ENCODE data around the gene KRABD2.

KRABD2 gene

GRCh38 chr17:8409966-8410882, 33.7 kb upstream of the KRABD2 start:
- ChIA-PET POLR2A (interaction anchor here (0.7 kb wide), 1 partner anchor 71 kb away, joined by 3 read pairs; no protein-coding TSS in a partner anchor), SMC1A (ENCODE audit: uncharacterized antibody, unreplicated experiment) (interaction anchor here (0.5 to 1.8 kb wide), 24 partner anchors 11 to 1149 kb away, joined by 3 to 20 read pairs (median 4); no protein-coding TSS in a partner anchor), CTCF (interaction anchor here (0.6 to 3.3 kb wide), 32 partner anchors 9 to 1145 kb away, joined by 3 to 67 read pairs (median 4); partner anchors contain the start of genes NDEL1 and RNF222), RAD21 (ENCODE audit: unreplicated experiment) (interaction anchor here (0.8 to 2.1 kb wide), 12 partner anchors 16 to 587 kb away, joined by 3 to 34 read pairs (median 4); partner anchors contain the start of gene NDEL1)
- intact Hi-C loops (cut with micrococcal nuclease; ENCODE audit: unreplicated experiment) (loop anchor here (1.0 to 10.0 kb wide), 3 partner anchors 336 to 485 kb away; no protein-coding TSS in a partner anchor), in situ Hi-C loops (cut with MboI) (loop anchor here (5.0 to 10.0 kb wide), 2 partner anchors 337 to 605 kb away; no protein-coding TSS in a partner anchor)
- H3K79me2 ChIP-seq (ENCODE audit: control insufficient read depth, insufficient read depth, low read length): no peaks in the 10 kb centered on the region
- DNase-seq (ENCODE audit: low read depth, low spot score) (peak; percentile 17), ATAC-seq (peak; percentile 90), FAIRE-seq (peak; percentile 81)
- no peaks in the 10 kb centered on the region for H3K36me3 ChIP-seq (ENCODE audit: control insufficient read depth in 2 of 2, insufficient read depth in 2 of 2, low read length in 1 of 2)
- no peak overlapping the region; the same call in 1 of the 2 replicates for H2AFZ ChIP-seq (ENCODE audit: control insufficient read depth, low read depth, low read length)
- H3K27me3 ChIP-seq (replicated peaks in 1 of 2; ENCODE audit: control insufficient read depth in 2 of 2, insufficient read depth in 2 of 2, low read length in 1 of 2): peaks cover 0 to 4% of the 10 kb centered on the region in 2 experiments; a peak in 3 of 4 replicates
- 9% methylated on average over 18 of the region's 19 CpGs for WGBS (ENCODE audit: insufficient coverage, insufficient replicate concordance, low lambda C conversion rate, missing lambda C conversion rate)
- no TSS peak for BruUV-seq (replicated peaks)
- H3K9ac ChIP-seq (ENCODE audit: control insufficient read depth, insufficient read depth, low read length): no peak overlapping the region
- TF ChIP-seq RUNX3 (IDR thresholded peaks at IDR 0.05; ENCODE audit: low read length) (peak; percentile 52), CTCF (IDR thresholded peaks at IDR 0.05 in 2 of 3, conservative IDR thresholded peaks at IDR 0.05 in 1 of 3; ENCODE audit: control insufficient read depth in 2 of 3, extremely low read depth in 1 of 3, insufficient read depth in 1 of 3, low read depth in 3 of 3, low read length in 3 of 3) (peak; percentile 82 to 87 (median 83)), EP300 (IDR thresholded peaks at IDR 0.05; ENCODE audit: borderline replicate concordance in 1 of 2, control insufficient read depth in 1 of 2, low read depth in 2 of 2, low read length in 2 of 2) (0 out of 4 replicates have a peak, but pooled peaks of 1 of the 2 experiments have one; percentile 15), IRF4 (IDR thresholded peaks at IDR 0.05; ENCODE audit: low read depth, low read length) (0 out of 2 replicates have a peak, but pooled peaks have one; percentile 52), IKZF2 (IDR thresholded peaks at IDR 0.05) (0 out of 4 replicates have a peak, but pooled peaks of 1 of the 2 experiments have one; percentile 11), ZSCAN29 (IDR thresholded peaks at IDR 0.05) (no peak), SMC3 (IDR thresholded peaks at IDR 0.05; ENCODE audit: borderline replicate concordance, low read length) (peak; percentile 83), RAD21 (IDR thresholded peaks at IDR 0.05; ENCODE audit: insufficient read depth, low read depth, low read length) (peak; percentile 71)
- TF ChIP-seq, protein P1, sequence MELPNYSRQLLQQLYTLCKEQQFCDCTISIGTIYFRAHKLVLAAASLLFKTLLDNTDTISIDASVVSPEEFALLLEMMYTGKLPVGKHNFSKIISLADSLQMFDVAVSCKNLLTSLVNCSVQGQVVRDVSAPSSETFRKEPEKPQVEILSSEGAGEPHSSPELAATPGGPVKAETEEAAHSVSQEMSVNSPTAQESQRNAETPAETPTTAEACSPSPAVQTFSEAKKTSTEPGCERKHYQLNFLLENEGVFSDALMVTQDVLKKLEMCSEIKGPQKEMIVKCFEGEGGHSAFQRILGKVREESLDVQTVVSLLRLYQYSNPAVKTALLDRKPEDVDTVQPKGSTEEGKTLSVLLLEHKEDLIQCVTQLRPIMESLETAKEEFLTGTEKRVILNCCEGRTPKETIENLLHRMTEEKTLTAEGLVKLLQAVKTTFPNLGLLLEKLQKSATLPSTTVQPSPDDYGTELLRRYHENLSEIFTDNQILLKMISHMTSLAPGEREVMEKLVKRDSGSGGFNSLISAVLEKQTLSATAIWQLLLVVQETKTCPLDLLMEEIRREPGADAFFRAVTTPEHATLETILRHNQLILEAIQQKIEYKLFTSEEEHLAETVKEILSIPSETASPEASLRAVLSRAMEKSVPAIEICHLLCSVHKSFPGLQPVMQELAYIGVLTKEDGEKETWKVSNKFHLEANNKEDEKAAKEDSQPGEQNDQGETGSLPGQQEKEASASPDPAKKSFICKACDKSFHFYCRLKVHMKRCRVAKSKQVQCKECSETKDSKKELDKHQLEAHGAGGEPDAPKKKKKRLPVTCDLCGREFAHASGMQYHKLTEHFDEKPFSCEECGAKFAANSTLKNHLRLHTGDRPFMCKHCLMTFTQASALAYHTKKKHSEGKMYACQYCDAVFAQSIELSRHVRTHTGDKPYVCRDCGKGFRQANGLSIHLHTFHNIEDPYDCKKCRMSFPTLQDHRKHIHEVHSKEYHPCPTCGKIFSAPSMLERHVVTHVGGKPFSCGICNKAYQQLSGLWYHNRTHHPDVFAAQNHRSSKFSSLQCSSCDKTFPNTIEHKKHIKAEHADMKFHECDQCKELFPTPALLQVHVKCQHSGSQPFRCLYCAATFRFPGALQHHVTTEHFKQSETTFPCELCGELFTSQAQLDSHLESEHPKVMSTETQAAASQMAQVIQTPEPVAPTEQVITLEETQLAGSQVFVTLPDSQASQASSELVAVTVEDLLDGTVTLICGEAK (IDR thresholded peaks at IDR 0.05; ENCODE audit: borderline replicate concordance): no peak
- H3K9me3 ChIP-seq (replicated peaks; ENCODE audit: control insufficient read depth, insufficient read depth, low read length): no peaks in the 10 kb centered on the region
- no peak overlapping the region for H3K27ac ChIP-seq (ENCODE audit: control insufficient read depth, insufficient read depth)
- H3K4me3 ChIP-seq: no peak overlapping the region
- H3K4me2 ChIP-seq (ENCODE audit: control insufficient read depth, insufficient read depth): no peak overlapping the region
- H4K20me1 ChIP-seq (ENCODE audit: control insufficient read depth, insufficient read depth): no peaks in the 10 kb centered on the region
- H3K4me1 ChIP-seq (ENCODE audit: control insufficient read depth, insufficient read depth, low read length): no peaks in the 10 kb centered on the region

All from GM12878 (cell line).